ENCODE measurements around the gene ARHGAP25. TPM values are rescaled to one million over a fixed set of nuclear protein-coding genes. Genes with fewer than 3 reads are reported as not detected.

The ARHGAP25 gene
- total and polyA plus RNA-seq, 2 experiments from 2014 or later = 1.9 to 2.0 TPM

- no peak for TF ChIP-seq EZH2 (IDR thresholded peaks at IDR 0.05; ENCODE audit: low read depth, unreplicated experiment)
- Mint-ChIP-seq H3K9me3 (peaks cover 16% of the 10 kb centered on the region), H3K4me1 (peaks cover 5% of the 10 kb centered on the region; the same call in 2 of the 3 replicates), H3K36me3 (ENCODE audit: low read depth) (peaks cover 12% of the 10 kb centered on the region; the same call in 2 of the 3 replicates), H3K27ac (no peak overlapping the region), H3K27me3 (ENCODE audit: insufficient read depth, low read depth, poor library complexity) (peaks cover 2% of the 10 kb centered on the region), H3K4me3 (no peak overlapping the region)
- H3K9me2 ChIP-seq (ENCODE audit: insufficient read depth) = peaks cover 8% of the 10 kb centered on the region; the same call in 1 of the 2 replicates
- no peaks in the 10 kb centered on the region for H3K79me2 ChIP-seq (replicated peaks; ENCODE audit: insufficient read depth)
- no peak for DNase-seq (ENCODE audit: low spot score)
- H3K4me1 ChIP-seq (ENCODE audit: insufficient read depth) = no peaks in the 10 kb centered on the region
- H3K27ac ChIP-seq (ENCODE audit: low read depth) = no peak overlapping the region
- no peaks in the 10 kb centered on the region for H3K27me3 ChIP-seq (ENCODE audit: insufficient read depth)
- H2AFZ ChIP-seq = no peak overlapping the region
- no peak overlapping the region for H3K4me3 ChIP-seq
- H3F3A ChIP-seq (replicated peaks; ENCODE audit: low read depth) = no peaks in the 10 kb centered on the region
- no peaks in the 10 kb centered on the region for H3K36me3 ChIP-seq (ENCODE audit: insufficient read depth)
- no peak overlapping the region for H3K4me2 ChIP-seq
- H4K20me1 ChIP-seq (replicated peaks; ENCODE audit: insufficient read depth) = no peaks in the 10 kb centered on the region
- no peak for ATAC-seq
These were observed 104.0 kb downstream of the ARHGAP25 start for GRCh38 chr2:68838641-68839040.

- ATAC-seq (peak; percentile 31; the same call in 2 of the 3 replicates), DNase-seq (ENCODE audit: low spot score) (peak; percentile 52)
- Mint-ChIP-seq H3K9me3 (peaks cover 16% of the 10 kb centered on the region), H3K4me3 (no peak overlapping the region), H3K4me1 (peaks cover 5% of the 10 kb centered on the region; the same call in 2 of the 3 replicates), H3K36me3 (ENCODE audit: low read depth) (peaks cover 12% of the 10 kb centered on the region; the same call in 2 of the 3 replicates), H3K27ac (no peak overlapping the region), H3K27me3 (ENCODE audit: insufficient read depth, low read depth, poor library complexity) (peaks cover 2% of the 10 kb centered on the region)
- Histone ChIP-seq H3K4me3 (no peak overlapping the region), H3K4me1 (ENCODE audit: insufficient read depth) (no peaks in the 10 kb centered on the region), H3K27ac (ENCODE audit: low read depth) (no peak overlapping the region), H3K79me2 (replicated peaks; ENCODE audit: insufficient read depth) (no peaks in the 10 kb centered on the region), H4K20me1 (replicated peaks; ENCODE audit: insufficient read depth) (no peaks in the 10 kb centered on the region), H3K36me3 (ENCODE audit: insufficient read depth) (no peaks in the 10 kb centered on the region), H3K4me2 (no peak overlapping the region), H3K9me2 (ENCODE audit: insufficient read depth) (peaks cover 8% of the 10 kb centered on the region; the same call in 1 of the 2 replicates), H3F3A (replicated peaks; ENCODE audit: low read depth) (no peaks in the 10 kb centered on the region), H2AFZ (no peak overlapping the region), H3K27me3 (ENCODE audit: insufficient read depth) (no peaks in the 10 kb centered on the region)
- peak; percentile 76 to 86 for TF ChIP-seq CTCF (conservative IDR thresholded peaks at IDR 0.05; ENCODE audit: low read depth in 2 of 2)
- no peak for TF ChIP-seq POLR2AphosphoS5 (IDR thresholded peaks at IDR 0.05; ENCODE audit: low read depth)
These were observed 104.7 kb downstream of the ARHGAP25 start for GRCh38 chr2:68839260-68839833.

GRCh38 chr2:68845043-68845442, 110.4 kb downstream of the ARHGAP25 start:
- Histone ChIP-seq H3K36me3 (ENCODE audit: insufficient read depth) (no peaks in the 10 kb centered on the region), H3K27ac (ENCODE audit: low read depth) (no peak overlapping the region), H3K79me2 (replicated peaks; ENCODE audit: insufficient read depth) (no peaks in the 10 kb centered on the region), H3K4me1 (ENCODE audit: insufficient read depth) (no peaks in the 10 kb centered on the region), H3K4me3 (no peak overlapping the region), H3K4me2 (no peak overlapping the region), H3K27me3 (ENCODE audit: insufficient read depth) (no peaks in the 10 kb centered on the region), H3F3A (replicated peaks; ENCODE audit: low read depth) (no peaks in the 10 kb centered on the region), H2AFZ (no peak overlapping the region), H3K9me2 (ENCODE audit: insufficient read depth) (0 out of 2 replicates have a peak, but pooled peaks cover 8% of the 10 kb centered on the region), H4K20me1 (replicated peaks; ENCODE audit: insufficient read depth) (no peaks in the 10 kb centered on the region)
- no peaks in the 10 kb centered on the region for H3K27me3 Mint-ChIP-seq (ENCODE audit: insufficient read depth, low read depth, poor library complexity)
- H3K9me3 Mint-ChIP-seq = peaks cover 6% of the 10 kb centered on the region; the same call in 2 of the 3 replicates
- H3K36me3 Mint-ChIP-seq (ENCODE audit: low read depth) = peaks cover 5% of the 10 kb centered on the region; the same call in 1 of the 3 replicates
- H3K27ac Mint-ChIP-seq = no peak overlapping the region
- DNase-seq (ENCODE audit: low spot score) = no peak
- no peak overlapping the region for H3K4me3 Mint-ChIP-seq
- no peak for ATAC-seq
- no peaks in the 10 kb centered on the region for H3K4me1 Mint-ChIP-seq
- TF ChIP-seq STAT1 (IDR thresholded peaks at IDR 0.05; ENCODE audit: unreplicated experiment) (no peak), ZNF331 (CRISPR knock-in tag; IDR thresholded peaks at IDR 0.05; ENCODE audit: low read depth) (no peak), EZH2 (IDR thresholded peaks at IDR 0.05; ENCODE audit: low read depth, unreplicated experiment) (no peak), EZH2phosphoT487 (IDR thresholded peaks at IDR 0.05; ENCODE audit: unreplicated experiment) (no peak), ETS1 (IDR thresholded peaks at IDR 0.05) (no peak), NANOG (IDR thresholded peaks at IDR 0.05; ENCODE audit: borderline replicate concordance) (no peak), POLR2AphosphoS5 (IDR thresholded peaks at IDR 0.05; ENCODE audit: low read depth) (no peak), REST (IDR thresholded peaks at IDR 0.05; ENCODE audit: unreplicated experiment) (no peak), CREB1 (CRISPR knock-in tag; IDR thresholded peaks at IDR 0.05; ENCODE audit: low read depth) (no peak), JUNB (IDR thresholded peaks at IDR 0.05; ENCODE audit: unreplicated experiment) (no peak)
